ENCODE data around the gene TM9SF1.

TM9SF1 gene

DNA sequence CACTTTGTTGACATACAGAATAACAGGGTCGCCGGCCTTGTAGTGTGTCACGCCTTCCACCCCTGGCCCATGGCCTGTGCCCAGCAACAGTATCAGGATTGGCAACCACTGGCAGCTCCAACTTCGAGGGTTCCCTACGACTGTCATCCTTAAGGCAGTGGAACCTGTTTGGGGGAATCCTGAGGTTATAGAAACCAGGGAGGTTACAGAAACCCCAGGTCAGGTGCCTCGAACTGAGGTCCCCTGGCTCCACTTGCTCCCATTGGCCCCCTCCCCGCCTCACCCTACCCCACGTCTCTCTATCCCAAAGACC, 412 bp downstream of the TM9SF1 start:
- DNase-seq: no peak

DNA sequence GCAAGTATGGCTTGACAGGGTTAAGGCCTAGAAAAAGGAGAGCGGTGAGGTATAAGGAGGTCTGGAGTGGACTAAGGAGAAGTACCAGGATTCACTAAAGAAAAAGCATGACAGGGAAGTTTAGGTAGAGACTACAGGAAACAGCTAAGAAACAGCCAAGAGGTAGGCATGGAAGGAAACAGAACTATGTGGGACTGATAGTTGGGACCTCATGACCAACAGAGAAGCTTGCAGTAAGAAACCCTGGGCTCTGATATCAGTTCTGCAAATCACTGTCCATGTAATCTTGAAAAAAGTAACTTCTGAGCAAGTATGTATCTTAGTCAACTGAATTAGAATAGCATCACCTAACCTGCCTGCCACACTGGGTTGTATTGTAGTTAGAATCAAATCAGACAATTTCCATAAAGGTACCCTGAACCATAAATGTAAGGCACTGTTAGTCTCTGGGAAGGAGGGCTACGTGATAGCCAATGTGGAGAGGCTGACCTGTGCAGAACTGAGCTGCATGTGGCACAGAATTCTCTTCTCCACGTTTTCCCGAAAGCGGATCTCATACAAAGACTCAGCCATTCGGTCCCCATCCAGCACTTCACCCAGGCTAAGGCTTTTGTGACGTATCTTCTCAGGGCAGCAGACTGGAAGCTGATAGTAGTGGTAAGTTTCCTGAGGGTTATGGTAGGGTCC, 912 bp downstream of the TM9SF1 start:
- no peak for DNase-seq

DNA sequence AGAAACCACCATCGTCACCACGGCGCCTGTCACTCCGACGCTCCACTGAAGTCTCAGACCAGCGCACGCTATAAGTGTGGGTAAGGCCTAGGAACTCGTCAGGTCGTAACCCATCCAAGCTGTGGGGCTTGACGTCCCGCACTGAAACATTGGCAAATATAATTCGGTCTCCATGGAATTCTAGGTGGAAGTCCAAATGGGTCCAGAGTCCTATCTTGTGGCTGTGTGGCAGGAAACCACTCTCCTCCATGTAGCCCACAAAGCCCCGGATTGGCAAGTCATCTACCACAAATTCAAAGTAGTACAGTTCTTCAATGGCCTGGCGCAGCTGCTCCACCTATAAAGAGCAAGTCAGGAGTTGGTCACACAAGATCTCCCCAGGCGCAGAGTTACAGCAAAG, 2.3 kb downstream of the TM9SF1 start:
- DNase-seq: no peak

DNA sequence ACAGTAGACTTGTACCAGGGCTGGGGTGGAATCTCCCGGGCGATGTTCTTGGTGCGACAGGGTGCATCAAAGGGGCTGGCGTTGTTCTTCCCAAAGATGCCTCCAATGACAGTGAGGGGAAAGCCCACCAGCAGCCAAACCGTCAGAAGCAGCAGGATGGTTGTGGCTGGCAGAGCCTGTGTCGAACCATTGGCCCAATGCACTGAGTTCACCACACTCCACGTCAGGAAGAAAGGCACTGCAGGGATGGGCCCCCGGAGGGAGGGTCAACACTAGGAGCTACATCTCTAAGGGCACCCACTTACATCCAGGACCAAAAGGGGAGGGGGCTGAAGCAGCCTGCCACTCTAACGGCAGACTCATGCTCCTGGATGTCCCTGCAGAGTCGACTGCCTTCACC, 4.8 kb downstream of the TM9SF1 start:
- DNase-seq: no peak

DNA sequence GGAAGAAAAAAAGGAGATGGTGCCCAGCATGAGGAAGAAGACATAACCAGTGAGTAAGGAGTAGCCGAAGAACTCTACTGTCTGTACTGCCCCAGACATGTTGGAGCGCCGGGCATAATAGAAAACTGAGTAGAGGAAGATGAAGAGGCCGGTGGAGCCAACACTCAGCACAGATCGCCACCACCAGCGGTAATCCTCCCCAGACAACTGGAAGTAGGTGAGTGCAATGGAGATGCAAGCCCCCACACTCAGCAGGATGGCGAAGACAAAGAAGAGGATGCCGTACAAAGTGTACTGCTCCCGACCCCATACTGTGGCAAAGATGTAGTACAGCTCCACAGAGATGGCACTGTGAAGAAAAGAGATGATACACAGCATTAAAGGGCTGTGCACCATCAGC, 5.8 kb downstream of the TM9SF1 start:
- no peak for DNase-seq

DNA sequence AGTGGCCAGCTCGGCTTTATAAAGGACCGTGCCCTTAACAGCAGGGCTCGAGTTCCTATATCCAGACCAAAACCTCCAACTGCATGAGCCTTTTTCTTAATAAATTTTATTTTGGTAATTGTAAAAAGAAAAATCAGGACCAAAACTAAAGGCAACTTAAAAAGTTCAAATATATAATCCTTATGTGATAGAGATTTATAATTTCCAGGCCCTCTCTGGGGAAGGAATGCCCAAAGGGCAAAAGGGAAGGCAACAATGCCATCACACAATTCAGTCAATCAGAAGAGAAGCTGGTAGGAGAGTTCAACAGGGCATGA, 6.2 kb downstream of the TM9SF1 start:
- no peak for DNase-seq

DNA sequence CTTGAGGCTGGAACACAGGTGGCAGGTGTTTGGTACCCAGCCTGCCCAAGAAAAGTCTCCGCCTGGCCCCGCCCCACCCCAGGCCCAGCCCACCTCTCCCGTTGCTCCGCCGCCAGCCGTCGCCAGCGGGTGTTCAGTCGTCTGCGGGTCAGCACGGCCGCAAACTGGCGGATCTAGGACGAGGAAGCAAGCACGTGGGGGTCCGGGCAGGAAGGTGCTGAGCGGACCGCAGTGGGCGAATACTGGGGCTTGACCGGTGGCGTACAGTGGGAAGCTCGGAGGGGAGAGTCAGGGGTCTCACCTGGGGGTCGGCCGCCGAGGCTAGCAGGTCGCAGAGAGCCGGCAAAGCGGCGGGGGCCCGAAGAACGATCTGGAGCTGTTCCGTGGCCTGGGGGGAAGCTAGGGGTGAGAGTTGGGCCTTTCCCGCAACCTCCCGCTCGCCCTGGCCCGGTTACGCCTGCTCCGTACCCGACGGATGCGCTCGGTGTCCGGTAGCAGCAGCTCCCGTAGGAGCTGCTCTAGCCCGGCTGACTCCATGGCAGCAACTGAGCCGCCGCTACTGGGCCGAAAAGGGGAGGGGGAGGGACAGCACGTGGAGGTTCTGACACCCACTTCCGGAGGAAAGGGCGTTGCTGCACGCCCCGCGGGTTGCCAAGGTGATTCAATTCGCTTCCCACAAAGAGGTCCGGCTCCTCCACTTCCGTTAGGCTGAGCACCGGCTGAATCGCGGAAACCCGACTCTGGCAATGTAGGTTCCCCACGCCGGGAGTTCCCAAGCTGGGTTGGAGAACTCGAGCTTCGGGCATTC, 6.8 kb downstream of the TM9SF1 start, which contains the start of gene IPO4:
Gene IPO4, minus strand, starts transcription at position 566 of the 808 bp plus-strand sequence. Its CDS starts 29 bp downstream, at position 537.
- peak; percentile 99 for DNase-seq

DNA sequence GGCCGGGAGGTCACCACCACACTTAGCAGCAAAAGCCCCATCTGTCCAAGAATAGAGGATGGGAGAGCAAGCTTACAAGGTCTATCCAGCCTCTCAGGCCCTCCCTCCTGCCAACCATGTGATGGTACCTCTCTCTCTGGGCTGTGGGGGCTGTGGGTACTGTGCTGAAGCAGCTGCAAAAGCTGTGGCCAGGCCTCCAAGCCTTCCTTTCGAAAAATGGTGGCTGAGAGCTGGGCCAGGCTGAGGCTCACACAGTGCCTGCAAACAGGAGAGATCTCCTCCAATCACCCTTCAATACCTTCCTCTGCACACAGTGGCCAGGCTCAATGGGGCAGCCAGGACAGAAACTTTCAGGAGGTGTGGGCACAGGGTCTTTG, 7.7 kb downstream of the TM9SF1 start:
- no peak for DNase-seq

DNA sequence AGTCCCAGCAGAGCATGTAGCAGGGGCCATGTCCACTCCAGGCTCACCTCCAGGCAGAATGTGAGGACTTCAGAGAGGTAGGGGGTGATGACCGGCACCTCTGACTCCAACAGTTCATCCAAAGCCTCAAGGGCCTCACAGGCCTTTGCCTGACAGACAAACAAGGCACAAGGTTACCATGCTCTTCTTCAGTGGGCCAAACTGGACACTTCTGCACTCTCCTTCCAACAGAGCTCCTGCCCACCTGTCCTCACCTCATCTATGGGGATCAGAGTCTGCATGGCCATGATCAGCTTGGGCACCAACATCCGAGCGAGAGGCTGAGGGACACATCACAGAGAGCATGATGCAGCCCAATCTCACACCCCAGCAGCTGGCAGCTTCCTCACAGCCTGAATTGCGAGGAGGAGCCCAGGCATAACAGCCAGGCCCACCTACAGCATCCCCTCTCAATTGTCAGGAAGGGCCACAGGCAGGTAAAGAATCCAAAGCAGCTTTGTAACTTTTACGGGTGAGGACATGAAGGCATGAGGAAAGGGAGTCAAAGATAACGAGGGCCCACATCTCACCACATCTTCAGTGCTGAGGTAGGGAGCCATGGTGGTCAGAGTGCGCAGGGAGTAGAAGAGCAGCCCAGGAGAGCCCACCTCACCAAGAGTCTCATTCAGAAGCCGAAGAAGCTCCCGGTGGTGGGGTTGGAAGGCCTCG, 8.3 kb downstream of the TM9SF1 start:
- DNase-seq: no peak

DNA sequence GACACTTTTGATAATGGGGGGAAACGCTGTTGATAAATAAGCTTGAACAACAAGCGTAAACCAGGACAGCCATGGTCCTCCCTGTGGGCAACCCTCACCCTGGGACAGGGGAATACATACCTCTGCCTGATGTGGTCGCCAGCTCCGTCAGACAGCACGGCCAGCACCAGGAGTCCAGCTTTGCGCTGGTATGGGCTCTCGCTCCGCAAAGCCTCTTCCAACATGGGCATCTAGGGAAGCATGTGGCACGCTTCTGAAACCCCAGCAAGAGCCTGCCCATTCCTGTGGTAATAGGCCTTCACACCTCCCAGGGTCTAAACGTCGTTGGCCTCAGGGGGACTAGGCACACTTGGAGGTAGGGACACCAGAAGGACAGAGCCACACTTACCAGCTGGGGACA, 9.5 kb downstream of the TM9SF1 start:
- DNase-seq: no peak

DNA sequence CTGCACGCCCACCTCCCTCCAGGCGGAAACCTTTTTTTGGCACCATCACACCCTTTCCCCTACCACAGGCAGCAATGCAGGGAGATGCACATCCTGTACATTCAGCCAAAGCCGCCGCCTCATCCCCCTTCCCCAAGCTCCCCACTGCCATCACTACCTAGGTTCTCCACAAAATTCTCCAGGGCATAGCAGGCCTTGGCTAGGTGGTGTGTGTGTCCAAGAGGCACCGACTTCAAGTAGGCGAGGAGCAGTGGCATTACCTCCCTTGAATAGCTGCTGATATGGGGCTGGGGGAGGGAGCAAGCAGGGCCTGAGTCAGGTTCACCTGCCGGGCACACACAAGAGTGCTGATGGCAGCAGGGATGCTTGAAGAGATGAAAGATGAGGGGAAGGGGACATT, 10.2 kb downstream of the TM9SF1 start:
- no peak for DNase-seq

DNA sequence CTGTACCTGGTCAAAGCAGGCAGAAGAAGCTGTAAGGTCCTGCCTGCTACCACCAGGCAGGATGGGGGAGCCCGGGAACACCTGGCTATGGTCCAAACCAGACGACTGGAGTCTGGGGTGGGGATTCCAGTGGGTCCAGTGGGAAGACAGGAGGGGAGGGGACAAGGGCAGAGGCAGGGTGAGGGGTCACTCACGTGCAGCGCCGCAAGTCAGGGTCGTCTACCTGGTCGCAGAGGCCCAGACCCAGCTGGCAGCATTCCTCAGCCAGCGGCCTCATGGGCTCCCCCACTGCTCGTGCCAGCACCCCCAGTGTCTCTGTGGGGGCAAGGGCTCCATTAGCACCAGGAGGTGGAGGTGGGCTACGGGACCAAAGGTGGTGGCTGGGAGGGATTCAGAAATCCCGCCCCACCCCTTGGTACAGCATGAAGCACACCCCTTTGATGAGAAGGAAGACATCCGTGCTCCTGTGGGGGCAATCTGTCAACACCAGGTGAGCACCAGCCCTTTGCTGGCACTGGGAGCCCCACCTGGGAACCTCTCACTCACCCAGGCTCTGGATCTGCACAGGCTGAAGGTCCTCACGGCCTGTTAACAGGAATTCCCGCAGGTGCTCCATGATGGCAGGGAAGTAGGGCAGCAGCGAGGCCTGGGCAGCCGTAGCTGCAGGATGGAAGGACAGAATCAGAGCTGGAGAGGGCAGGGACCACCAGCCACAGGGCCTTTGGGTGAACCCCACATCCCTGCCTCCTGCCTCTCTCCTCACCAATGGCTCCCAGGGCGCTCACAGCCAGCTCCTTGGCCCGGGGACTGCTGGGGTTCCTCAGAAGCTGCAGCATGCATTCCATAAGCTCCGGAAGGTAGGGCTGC, 10.9 kb downstream of the TM9SF1 start:
- DNase-seq: no peak

DNA sequence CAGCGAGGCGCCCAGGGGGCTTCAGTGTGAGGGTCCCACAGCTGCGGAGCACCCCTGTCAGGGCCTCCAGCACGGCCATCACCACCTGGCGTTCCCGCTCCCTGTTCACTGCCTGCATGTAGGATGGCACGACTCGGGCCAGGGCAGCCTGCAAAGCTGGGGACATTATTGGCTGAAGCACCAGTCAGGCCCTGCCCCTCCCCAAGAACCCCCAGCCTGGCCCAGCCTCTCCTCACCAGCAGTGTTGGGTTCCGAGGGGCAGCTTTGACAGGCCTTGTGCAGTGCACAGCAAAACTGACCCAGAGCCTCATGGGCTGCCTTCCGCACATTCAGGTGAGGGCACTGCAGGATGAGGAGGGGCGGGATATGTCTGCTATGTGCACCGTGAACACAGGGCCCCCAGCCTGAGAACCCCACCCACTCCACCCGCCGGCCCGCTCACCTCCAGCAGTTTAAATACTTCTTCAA, 12.2 kb downstream of the TM9SF1 start:
- DNase-seq: no peak

DNA sequence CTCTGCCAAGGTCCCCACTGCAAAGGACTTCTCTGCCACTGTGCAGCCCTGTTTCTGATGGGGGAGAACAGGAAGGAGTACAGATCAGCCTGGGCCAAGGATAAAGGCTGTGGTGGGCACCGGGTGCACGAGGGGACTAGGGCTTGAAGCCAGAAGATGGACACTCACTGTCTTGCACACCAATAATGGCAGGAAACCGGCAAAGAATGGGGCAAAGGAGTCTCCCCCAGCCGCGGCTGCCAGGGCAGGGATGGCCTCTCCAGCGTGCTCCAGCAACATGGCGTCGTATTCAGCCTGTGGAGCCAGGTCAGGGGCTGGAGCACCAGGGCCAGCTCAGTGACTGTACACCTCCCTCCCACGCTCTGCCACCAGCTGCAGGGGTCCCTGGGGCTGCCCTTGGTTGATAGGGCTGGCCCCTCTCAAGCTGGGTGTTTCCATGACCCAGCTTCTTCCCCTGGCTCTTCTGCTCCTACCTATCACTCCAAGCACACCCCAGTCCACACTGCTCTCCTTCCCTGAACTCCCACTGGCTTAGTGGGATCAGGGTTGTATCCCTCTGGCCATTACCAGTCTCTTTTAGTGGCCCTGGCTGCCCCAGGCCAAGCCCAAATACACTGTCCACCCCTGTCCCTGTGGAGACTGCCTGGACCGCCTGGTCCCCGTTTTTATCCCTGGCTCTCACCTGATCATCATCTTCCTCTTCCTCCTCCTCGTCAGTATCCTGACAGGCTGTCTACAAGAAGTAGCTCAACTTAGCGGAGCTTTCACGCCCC, 12.9 kb downstream of the TM9SF1 start:
- no peak for DNase-seq

DNA sequence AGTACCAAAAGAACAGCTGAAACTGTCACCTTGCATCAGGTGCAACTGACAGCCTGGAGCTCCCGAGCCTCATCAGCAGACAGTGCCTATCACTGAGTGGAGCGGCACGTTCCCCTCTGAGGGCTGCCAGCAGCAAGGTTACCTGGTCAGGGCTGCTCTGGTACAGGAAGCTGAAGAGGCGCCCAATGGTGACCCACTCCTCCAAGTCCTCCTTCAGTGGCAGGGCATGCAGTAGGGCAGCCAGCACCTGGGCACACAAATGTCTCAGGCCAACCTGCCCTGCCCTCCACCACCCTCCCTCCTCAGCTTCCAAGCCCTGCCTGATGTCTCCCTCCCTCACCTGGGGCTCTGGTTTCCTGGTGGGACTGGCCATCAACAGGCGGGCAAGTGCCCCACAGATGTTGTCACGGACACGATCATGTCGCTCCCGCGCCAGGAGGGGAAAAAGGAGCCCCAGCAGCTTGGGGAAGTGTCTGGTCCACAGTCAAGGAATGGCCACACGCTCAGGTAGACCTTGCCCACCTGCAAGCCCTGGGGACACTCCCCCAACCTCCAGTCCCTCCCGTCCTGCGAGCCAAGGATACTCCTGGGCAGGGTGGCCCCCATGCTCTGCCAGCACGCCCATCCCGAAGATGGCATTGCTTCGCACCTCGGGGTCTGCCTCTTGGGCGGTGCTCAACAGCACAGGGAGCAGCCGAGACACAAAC, 13.7 kb downstream of the TM9SF1 start:
- DNase-seq: no peak

DNA sequence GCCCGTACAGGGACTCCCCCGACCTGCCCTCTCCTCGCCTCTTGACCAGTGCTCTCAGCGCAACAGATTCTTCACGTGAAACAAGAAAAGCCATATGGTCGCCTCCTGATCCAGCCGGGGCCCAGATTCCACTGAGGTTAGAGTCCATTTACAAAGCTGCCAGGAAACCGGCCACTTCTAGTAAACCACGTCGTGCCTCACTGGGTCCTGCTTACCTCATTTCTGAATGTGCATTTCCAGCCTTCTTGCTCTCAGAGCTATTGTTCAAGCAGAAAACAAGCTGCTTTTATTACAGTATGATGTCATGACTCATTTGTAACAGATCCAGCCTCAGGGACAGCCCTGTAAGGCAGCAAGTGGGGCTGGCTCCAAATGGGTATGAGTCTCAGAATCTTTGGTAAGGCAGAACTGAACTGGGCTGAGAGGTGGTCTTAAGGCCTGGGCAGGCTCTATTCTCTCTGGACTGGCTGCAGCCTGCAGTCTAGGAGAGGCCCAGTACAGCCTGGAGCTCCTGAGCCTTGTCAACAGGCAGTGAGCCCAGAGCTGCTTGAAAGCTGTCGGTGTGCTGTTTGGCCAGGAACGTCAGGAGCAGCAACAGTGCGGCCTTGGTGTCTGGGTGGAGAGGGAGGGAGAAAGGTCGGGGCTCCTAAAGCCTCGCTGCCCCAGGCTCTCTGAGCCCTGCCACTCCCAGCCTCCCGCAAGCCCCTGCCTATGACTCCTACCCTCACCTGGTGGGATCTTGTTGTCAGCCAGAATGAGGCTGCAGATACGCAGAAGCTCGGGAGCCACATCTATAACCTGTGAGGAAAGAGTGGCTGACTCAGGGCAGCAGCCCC, 15.1 kb downstream of the TM9SF1 start:
- DNase-seq: peak; percentile 58

DNA sequence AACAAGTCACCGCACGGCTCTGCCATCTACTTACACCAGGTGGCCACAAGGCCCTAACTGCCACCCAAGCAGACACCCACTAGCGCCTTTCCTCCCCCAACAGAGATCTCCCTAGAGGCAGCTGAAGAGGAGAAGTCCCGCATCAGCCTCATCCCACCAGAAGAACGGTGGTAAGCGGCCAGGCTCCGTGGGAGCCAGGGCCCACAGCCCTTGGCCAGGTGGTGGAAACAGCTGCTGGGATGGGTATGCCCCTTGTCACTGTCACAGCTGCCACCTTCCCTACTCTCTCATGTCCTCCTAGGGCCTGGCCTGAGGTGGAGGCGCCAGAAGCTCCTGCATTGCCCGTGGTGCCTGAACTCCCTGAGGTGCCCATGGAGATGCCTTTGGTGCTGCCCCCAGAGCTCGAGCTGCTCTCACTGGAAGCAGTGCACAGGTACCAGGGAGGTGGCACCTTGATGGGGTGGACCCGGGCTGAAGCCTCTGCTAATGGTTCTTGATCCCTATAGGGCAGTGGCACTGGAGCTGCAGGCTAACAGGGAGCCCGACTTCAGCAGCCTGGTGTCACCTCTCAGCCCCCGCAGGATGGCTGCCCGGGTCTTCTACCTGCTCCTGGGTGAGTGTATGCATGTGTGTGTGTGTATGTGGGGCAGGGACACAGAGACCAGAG, 15.8 kb downstream of the TM9SF1 start:
- DNase-seq: no peak

DNA sequence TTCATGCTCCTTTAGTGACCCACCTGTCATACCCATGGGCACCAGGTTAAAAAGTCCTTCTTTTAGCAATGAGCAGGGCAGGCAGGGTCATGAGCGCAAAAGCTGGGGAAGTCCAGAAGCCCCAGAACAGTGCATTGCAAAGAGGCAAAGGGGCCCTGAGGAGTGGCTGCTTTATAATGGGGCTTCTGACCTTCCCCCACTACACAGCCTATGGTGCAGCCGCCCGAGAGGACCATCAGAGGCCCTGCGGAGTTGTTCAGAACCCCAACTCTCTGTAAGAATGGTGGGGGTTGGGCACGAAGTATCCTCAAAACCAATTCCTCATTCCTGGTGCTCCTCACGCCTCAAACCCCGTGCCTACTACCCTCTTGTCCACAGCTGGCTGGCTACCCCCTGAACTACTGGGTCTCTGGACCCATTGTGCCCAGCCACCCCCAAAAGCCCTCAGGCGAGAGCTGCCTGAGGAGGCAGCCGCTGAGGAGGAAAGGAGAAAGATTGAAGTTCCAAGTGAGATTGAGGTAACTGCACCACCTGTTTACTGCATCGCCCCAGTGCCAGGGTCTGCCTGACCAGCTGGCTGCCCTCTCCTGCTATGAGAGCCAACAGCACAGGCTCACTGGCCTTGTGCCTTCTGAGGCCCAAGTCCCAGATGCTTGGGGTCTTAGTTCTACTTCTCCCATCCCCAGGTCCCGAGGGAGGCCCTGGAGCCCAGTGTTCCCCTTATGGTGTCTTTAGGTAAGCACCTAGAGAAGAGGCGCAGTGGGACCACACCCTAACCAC, 16.7 kb downstream of the TM9SF1 start:
- DNase-seq: no peak

DNA sequence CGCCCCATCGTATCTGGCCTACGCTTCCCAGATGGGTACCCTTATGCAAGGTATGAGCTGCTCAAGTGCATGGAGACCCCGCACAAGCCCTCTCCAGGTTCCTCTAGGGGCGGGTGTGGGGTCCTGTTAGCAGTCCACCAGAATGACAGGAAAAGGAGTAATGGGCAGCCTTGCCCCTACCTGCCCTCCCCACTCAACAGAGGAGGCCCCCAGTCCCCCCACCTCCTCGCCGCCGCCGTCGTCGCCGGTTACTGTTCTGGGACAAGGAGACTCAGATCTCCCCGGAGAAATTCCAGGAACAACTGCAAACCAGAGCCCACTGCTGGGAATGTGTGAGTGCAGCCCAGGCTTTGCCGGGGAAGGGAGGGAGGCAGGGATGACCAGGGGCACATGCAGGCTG, 17.4 kb downstream of the TM9SF1 start:
- no peak for DNase-seq
